ENCODE data around the gene DENND5A.
"Not testable (repeated sequence)": the region's sequence is repeated elsewhere in the genome, so short reads cannot be mapped to it uniquely, and the experiment has no call there.

DNA sequence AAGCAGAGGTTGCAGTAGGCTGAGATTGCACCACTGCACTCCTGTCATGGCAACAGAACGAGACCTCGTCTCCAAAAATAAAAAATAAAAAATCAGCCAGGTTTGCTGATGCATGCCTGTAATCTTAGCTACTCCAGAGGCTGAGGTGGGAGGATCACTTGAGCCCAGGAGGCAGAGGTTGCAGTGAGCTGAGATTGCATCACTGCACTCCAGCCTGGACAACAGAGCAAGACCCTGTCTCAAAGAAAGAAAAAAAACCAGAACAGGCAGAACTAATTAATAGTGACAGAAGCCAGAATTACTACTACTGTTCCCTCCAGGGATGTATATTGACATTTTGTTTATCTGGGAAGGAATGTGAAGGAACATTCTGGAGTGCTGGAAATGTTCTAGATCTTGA, 166.7 kb downstream of the DENND5A start:
- TF ChIP-seq EP300, POLR2A, POLR2AphosphoS5 (IDR thresholded peaks at IDR 0.05): not testable (repeated sequence)
- TF ChIP-seq, protein P1, sequence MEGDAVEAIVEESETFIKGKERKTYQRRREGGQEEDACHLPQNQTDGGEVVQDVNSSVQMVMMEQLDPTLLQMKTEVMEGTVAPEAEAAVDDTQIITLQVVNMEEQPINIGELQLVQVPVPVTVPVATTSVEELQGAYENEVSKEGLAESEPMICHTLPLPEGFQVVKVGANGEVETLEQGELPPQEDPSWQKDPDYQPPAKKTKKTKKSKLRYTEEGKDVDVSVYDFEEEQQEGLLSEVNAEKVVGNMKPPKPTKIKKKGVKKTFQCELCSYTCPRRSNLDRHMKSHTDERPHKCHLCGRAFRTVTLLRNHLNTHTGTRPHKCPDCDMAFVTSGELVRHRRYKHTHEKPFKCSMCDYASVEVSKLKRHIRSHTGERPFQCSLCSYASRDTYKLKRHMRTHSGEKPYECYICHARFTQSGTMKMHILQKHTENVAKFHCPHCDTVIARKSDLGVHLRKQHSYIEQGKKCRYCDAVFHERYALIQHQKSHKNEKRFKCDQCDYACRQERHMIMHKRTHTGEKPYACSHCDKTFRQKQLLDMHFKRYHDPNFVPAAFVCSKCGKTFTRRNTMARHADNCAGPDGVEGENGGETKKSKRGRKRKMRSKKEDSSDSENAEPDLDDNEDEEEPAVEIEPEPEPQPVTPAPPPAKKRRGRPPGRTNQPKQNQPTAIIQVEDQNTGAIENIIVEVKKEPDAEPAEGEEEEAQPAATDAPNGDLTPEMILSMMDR (IDR thresholded peaks at IDR 0.05), result not testable (repeated sequence)

All from suprapubic skin (tissue), 4 donors.